OCI-LY1 (cell line): Measurements from ENCODE around the gene OR13J1.
"Not testable (repeated sequence)": the region's sequence is repeated elsewhere in the genome, so short reads cannot be mapped to it uniquely, and the experiment has no call there.

Source experiments
- H2AFZ ChIP-seq: fragments of 200-600 bp; sonication (generic), shearing (Covaris generic); 2 replicates; pipeline ENCODE4 v1.6.0; 2014; ENCODE audit warnings: antibody characterized with exemption, mild to moderate bottlenecking, low read length
- H3F3A ChIP-seq: fragments of 200-600 bp; sonication (generic), shearing (Covaris generic); 2 replicates; pipeline ENCODE4 v1.6.0; 2014; ENCODE audit warnings: mild to moderate bottlenecking, antibody characterized with exemption, low read length, moderate library complexity; ENCODE audit not compliant: insufficient read depth
- H3K27ac ChIP-seq: fragments of 200-600 bp; sonication (generic); 2 replicates; pipeline ENCODE4 v1.5.1; 2014; ENCODE audit warnings: low read length, mixed run types, mild to moderate bottlenecking, low read depth; ENCODE audit not compliant: poor library complexity, severe bottlenecking
- H3K27me3 ChIP-seq: fragments of 200-600 bp; sonication (generic); 2 replicates; pipeline ENCODE4 v1.6.0; 2014; ENCODE audit warnings: antibody characterized with exemption, mild to moderate bottlenecking, low read length, moderate library complexity; ENCODE audit not compliant: insufficient read depth
- H3K36me3 ChIP-seq: fragments of 200-600 bp; sonication (generic); 2 replicates; pipeline ENCODE4 v1.6.1; 2014; ENCODE audit warnings: mild to moderate bottlenecking, antibody characterized with exemption, low read length, moderate library complexity, mixed read lengths; ENCODE audit not compliant: insufficient read depth
- H3K4me1 ChIP-seq: fragments of 200-600 bp; sonication (generic); 2 replicates; pipeline ENCODE4 v1.5.1; 2014; ENCODE audit warnings: mild to moderate bottlenecking, low read length, moderate library complexity; ENCODE audit not compliant: insufficient read depth, severe bottlenecking
- H3K4me2 ChIP-seq: fragments of 200-600 bp; sonication (generic), shearing (Covaris generic); 2 replicates; pipeline ENCODE4 v1.6.1; 2014; ENCODE audit warnings: low read length
- H3K4me3 ChIP-seq: fragments of 200-600 bp; sonication (generic); 2 replicates; pipeline ENCODE4 v1.5.1; 2014; ENCODE audit warnings: low read length, low read depth, mild to moderate bottlenecking, mixed read lengths; ENCODE audit not compliant: poor library complexity, severe bottlenecking
- H3K79me2 ChIP-seq: fragments of 200-600 bp; shearing (Covaris generic); 2 replicates; pipeline ENCODE4 v1.6.1; 2016; ENCODE audit warnings: mixed run types, low read length, mixed read lengths; ENCODE audit not compliant: insufficient read depth
- H3K9ac ChIP-seq: fragments of 200-600 bp; sonication (generic), shearing (Covaris generic); 2 replicates; pipeline ENCODE4 v1.6.1; 2014; ENCODE audit warnings: mild to moderate bottlenecking, low read length, mixed read lengths
- H3K9me2 ChIP-seq: fragments of 200-600 bp; sonication (generic), shearing (Covaris generic); 2 replicates; pipeline ENCODE4 v1.6.1; 2014; ENCODE audit warnings: low read depth, mild to moderate bottlenecking, low read length, mixed read lengths
- H3K9me3 ChIP-seq: fragments of 200-600 bp; shearing (Covaris generic); 2 replicates; pipeline ENCODE4 v1.6.1; 2014; ENCODE audit warnings: low read length, mixed read lengths
- H4K20me1 ChIP-seq: fragments of 200-600 bp; sonication (generic), shearing (Covaris generic); 2 replicates; pipeline ENCODE4 v1.6.0; 2016; ENCODE audit warnings: mild to moderate bottlenecking, low read length; ENCODE audit not compliant: insufficient read depth
- EZH2 ChIP-seq: fragments of 200-600 bp; sonication (generic), shearing (Covaris generic); IDR thresholded peaks from 2 replicates; pipeline ENCODE4 v1.8.0; 2017; ENCODE audit warnings: borderline replicate concordance, mixed run types, mild to moderate bottlenecking, antibody characterized with exemption, low read length, moderate library complexity, mixed read lengths
- TF ChIP-seq, protein P1 (sequence below): fragments of 200-600 bp; sonication (generic), shearing (Covaris generic); IDR thresholded peaks from 2 replicates; pipeline ENCODE4 v1.5.1; 2017; ENCODE audit warnings: mild to moderate bottlenecking, antibody characterized with exemption, low read length, moderate library complexity, mixed read lengths

OR13J1 gene

DNA sequence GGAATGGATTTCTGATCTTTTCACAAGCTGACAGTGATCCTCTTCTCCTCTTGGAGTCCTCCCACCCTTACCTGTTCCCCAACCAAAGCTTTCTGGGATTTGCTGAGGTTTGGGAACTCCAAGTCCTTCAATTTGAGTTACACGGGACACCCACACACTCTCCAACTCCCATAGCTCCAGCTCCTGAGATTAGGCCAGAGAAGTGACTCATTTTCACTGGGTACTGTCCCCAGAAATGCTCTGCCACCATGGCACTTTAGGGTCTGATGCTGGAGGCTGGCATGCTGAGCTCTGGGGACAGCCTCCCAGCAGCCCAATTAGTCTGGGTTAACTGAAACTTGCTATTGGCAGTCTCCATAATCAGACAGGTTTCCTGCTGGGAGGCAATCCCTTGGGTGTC, 21.9 kb upstream of the OR13J1 start:
- H2AFZ ChIP-seq, result no peak overlapping the region

DNA sequence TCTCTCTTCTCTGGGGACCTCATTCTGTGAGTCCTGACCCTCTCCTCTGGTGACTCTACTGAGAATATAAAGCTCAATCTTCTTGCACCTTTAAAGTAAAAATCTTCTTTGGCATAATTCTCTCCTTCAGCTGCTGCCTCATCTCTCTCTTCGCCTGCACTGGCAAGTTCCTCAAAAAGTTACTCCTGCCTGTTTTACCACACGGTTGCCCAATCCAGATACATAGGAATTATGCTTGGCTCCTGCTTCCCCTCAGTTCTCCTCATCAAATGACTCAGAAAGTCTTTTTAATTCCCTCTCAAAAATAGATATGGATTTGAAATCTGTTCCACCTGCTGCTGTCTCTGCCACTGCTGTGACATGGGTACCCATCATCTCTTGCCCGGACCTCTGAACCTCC, 21.4 kb upstream of the OR13J1 start:
- TF ChIP-seq EZH2, result no peak
- TF ChIP-seq, protein P1, sequence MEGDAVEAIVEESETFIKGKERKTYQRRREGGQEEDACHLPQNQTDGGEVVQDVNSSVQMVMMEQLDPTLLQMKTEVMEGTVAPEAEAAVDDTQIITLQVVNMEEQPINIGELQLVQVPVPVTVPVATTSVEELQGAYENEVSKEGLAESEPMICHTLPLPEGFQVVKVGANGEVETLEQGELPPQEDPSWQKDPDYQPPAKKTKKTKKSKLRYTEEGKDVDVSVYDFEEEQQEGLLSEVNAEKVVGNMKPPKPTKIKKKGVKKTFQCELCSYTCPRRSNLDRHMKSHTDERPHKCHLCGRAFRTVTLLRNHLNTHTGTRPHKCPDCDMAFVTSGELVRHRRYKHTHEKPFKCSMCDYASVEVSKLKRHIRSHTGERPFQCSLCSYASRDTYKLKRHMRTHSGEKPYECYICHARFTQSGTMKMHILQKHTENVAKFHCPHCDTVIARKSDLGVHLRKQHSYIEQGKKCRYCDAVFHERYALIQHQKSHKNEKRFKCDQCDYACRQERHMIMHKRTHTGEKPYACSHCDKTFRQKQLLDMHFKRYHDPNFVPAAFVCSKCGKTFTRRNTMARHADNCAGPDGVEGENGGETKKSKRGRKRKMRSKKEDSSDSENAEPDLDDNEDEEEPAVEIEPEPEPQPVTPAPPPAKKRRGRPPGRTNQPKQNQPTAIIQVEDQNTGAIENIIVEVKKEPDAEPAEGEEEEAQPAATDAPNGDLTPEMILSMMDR, result no peak

More for the DNA sequence above, 21.9 kb upstream of the OR13J1 start:
- no peaks in the 10 kb centered on the region for H3F3A ChIP-seq
- H3K27ac ChIP-seq, result no peak overlapping the region
- H3K4me2 ChIP-seq, result no peak overlapping the region
- TF ChIP-seq, protein P1, result no peak
- no peak for TF ChIP-seq EZH2
- no peaks in the 10 kb centered on the region for H3K36me3 ChIP-seq
- peaks cover 4% of the 10 kb centered on the region; the same call in 1 of the 2 replicates for H3K27me3 ChIP-seq
- no peaks in the 10 kb centered on the region for H3K4me1 ChIP-seq
- no peak overlapping the region for H3K9ac ChIP-seq
- H3K4me3 ChIP-seq, result no peak overlapping the region
- no peaks in the 10 kb centered on the region for H3K9me2 ChIP-seq
- no peaks in the 10 kb centered on the region for H4K20me1 ChIP-seq
- no peaks in the 10 kb centered on the region for H3K79me2 ChIP-seq
- H3K9me3 ChIP-seq, result no peaks in the 10 kb centered on the region

DNA sequence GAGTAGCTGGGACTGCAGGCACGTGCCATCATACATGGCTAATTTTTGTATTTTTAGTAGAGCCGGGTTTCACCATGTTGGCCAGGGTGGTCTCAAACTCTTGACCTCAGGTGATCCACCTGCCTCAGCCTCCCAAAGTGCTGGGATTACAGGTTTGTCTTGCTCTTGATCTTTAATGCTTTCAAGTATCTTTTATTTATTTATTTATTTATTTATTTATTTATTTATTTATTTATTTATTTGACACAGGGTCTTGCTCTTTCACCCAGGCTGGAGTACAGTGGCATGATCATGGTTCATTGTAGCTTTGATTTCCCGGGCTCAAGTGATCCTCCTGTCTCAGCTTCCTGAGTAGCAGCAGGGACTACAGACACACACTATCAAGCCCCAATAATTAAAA, 14.7 kb upstream of the OR13J1 start:
- H3F3A ChIP-seq, H3K79me2 ChIP-seq, H3K9ac ChIP-seq, H3K4me1 ChIP-seq, H3K36me3 ChIP-seq, H4K20me1 ChIP-seq, H3K9me2 ChIP-seq, H3K27ac ChIP-seq, H3K9me3 ChIP-seq, H3K27me3 ChIP-seq, H3K4me2 ChIP-seq, H3K4me3 ChIP-seq, H2AFZ ChIP-seq: not testable (repeated sequence)

More for the DNA sequence above, 21.4 kb upstream of the OR13J1 start:
- Histone ChIP-seq H3K79me2 (no peaks in the 10 kb centered on the region), H4K20me1 (no peaks in the 10 kb centered on the region), H3K9me3 (no peaks in the 10 kb centered on the region), H3K9ac (no peak overlapping the region), H3K27ac (no peak overlapping the region), H3K4me3 (no peak overlapping the region), H2AFZ (no peak overlapping the region), H3K4me1 (no peaks in the 10 kb centered on the region), H3F3A (no peaks in the 10 kb centered on the region), H3K4me2 (no peak overlapping the region), H3K36me3 (no peaks in the 10 kb centered on the region), H3K9me2 (no peaks in the 10 kb centered on the region), H3K27me3 (peaks cover 4% of the 10 kb centered on the region; the same call in 1 of the 2 replicates)

DNA sequence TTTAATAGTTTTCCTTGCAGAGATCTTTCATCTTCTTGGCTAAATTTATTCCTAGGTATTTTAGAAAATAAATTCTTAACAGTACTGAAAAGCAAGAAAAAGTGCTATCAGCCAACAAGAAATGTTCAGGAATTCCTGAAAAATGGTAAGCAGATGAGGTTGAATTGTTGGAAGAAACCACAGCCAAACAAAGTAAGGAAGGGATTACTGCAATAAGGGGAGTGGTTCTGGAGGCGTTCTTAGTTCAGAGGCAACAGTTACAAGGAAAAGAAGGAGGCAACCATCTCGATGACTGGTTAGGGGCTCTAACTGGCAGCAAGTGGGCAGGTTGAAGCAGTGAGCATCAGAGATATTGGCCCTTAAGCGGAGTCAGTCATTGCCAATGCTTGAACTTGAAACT, 12.8 kb upstream of the OR13J1 start:
- Histone ChIP-seq H3K36me3 (no peaks in the 10 kb centered on the region), H3K9ac (no peak overlapping the region), H4K20me1 (no peaks in the 10 kb centered on the region), H3K4me1 (no peaks in the 10 kb centered on the region), H3K27me3 (no peaks in the 10 kb centered on the region), H3K27ac (no peak overlapping the region), H3K4me3 (no peak overlapping the region), H2AFZ (no peak overlapping the region), H3K9me3 (no peaks in the 10 kb centered on the region), H3K79me2 (no peaks in the 10 kb centered on the region), H3K4me2 (no peak overlapping the region), H3K9me2 (no peaks in the 10 kb centered on the region), H3F3A (no peaks in the 10 kb centered on the region)
- TF ChIP-seq EZH2, result no peak
- TF ChIP-seq, protein P1, result no peak
